OCI-LY3 (cell line): ENCODE results near the gene BRINP2.

ENCODE experiments used
- H2AFZ ChIP-seq: fragments of 200-600, 300-600 bp; shearing (Covaris generic); 2 replicates; pipeline ENCODE4 v1.6.0; 2014; ENCODE audit warnings: antibody characterized with exemption, low read depth, low read length
- H3K27ac ChIP-seq: fragments of 200-600, 300-600 bp; sonication (generic); 2 replicates; pipeline ENCODE4 v1.5.1; 2014; ENCODE audit warnings: mild to moderate bottlenecking, low read length, moderate library complexity, mixed read lengths
- H3K27me3 ChIP-seq: fragments of 200-600, 300-600 bp; sonication (generic); 2 replicates; pipeline ENCODE4 v1.6.1; 2014; ENCODE audit warnings: low read depth, low read length, mixed read lengths
- H3K36me3 ChIP-seq: fragments of 200-600, 300-600 bp; sonication (generic); replicated peaks from 2 replicates; pipeline ENCODE3; 2014; ENCODE audit warnings: low read depth, low read length, mixed read lengths
- H3K4me1 ChIP-seq: fragments of 300-600, 200-600 bp; sonication (generic); 2 replicates; pipeline ENCODE4 v1.6.1; 2014; ENCODE audit warnings: low read length, mixed read lengths
- H3K4me2 ChIP-seq: fragments of 200-600, 300-600 bp; sonication (generic); 2 replicates; pipeline ENCODE4 v1.6.1; 2014; ENCODE audit warnings: low read length, mixed read lengths
- H3K4me3 ChIP-seq: fragments of 300-600, 200-600 bp; sonication (generic); 2 replicates; pipeline ENCODE4 v1.5.1; 2014; ENCODE audit warnings: antibody characterized with exemption, mild to moderate bottlenecking, low read length, moderate library complexity
- H3K79me2 ChIP-seq: fragments of 300-600, 200-600 bp; shearing (Covaris generic); 2 replicates; pipeline ENCODE4 v1.6.1; 2014; ENCODE audit warnings: mild to moderate bottlenecking, low read length, mixed read lengths
- H3K9ac ChIP-seq: fragments of 300-600, 200-600 bp; shearing (Covaris generic); 2 replicates; pipeline ENCODE4 v1.6.0; 2014; ENCODE audit warnings: mild to moderate bottlenecking, low read length, moderate library complexity
- H3K9me3 ChIP-seq: fragments of 200-600, 300-600 bp; shearing (Covaris generic); 2 replicates; pipeline ENCODE4 v1.6.1; 2014; ENCODE audit warnings: low read length, mixed read lengths; ENCODE audit not compliant: insufficient read depth
- H4K20me1 ChIP-seq: fragments of 200-600, 300-600 bp; sonication (generic); 2 replicates; pipeline ENCODE4 v1.6.1; 2016; ENCODE audit warnings: low read length, mixed read lengths; ENCODE audit not compliant: insufficient read depth
- EZH2phosphoT487 ChIP-seq: fragments of 200-600 bp; shearing (Covaris generic); IDR thresholded peaks from 2 replicates; pipeline ENCODE4 v1.6.1; 2018; ENCODE audit warnings: antibody characterized with exemption, mixed run types, low read depth
- TF ChIP-seq, protein P1 (sequence below): fragments of 200-600, 300-600 bp; sonication (generic); IDR thresholded peaks from 2 replicates; pipeline ENCODE4 v1.5.1; 2014; ENCODE audit warnings: antibody characterized with exemption, low read length, low read depth

BRINP2 gene

DNA sequence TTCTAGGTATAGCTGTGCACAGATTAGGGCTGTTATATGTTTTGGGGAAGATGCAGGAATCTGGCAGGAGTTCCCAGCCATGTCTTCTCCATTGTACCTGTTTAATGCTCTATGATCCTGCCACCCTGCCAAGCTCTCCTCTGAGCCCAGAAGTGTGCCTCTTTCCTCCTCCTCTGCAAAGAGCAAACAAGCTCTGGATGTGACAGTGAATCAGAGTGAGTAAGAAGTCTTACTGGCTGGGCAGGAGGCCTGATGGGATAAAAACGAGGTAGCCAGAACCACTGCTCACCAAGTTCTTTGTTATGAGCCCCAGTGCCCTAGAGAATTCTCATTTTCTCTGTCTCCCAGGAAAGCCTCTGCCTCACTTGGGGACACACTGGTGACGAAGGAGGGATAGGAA, 69.0 kb downstream of the BRINP2 start:
- no peaks in the 10 kb centered on the region for H3K4me1 ChIP-seq
- H3K9ac ChIP-seq: no peak overlapping the region
- no peaks in the 10 kb centered on the region for H3K9me3 ChIP-seq
- H3K27ac ChIP-seq: no peak overlapping the region
- no peaks in the 10 kb centered on the region for H3K79me2 ChIP-seq
- H3K27me3 ChIP-seq: no peaks in the 10 kb centered on the region; the same call in none of the 2 replicates
- no peak overlapping the region for H3K4me3 ChIP-seq
- no peak overlapping the region for H2AFZ ChIP-seq
- no peak overlapping the region for H3K4me2 ChIP-seq
- TF ChIP-seq, protein P1, sequence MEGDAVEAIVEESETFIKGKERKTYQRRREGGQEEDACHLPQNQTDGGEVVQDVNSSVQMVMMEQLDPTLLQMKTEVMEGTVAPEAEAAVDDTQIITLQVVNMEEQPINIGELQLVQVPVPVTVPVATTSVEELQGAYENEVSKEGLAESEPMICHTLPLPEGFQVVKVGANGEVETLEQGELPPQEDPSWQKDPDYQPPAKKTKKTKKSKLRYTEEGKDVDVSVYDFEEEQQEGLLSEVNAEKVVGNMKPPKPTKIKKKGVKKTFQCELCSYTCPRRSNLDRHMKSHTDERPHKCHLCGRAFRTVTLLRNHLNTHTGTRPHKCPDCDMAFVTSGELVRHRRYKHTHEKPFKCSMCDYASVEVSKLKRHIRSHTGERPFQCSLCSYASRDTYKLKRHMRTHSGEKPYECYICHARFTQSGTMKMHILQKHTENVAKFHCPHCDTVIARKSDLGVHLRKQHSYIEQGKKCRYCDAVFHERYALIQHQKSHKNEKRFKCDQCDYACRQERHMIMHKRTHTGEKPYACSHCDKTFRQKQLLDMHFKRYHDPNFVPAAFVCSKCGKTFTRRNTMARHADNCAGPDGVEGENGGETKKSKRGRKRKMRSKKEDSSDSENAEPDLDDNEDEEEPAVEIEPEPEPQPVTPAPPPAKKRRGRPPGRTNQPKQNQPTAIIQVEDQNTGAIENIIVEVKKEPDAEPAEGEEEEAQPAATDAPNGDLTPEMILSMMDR: no peak
- TF ChIP-seq EZH2phosphoT487: no peak
- no peaks in the 10 kb centered on the region for H4K20me1 ChIP-seq
- H3K36me3 ChIP-seq: no peaks in the 10 kb centered on the region

DNA sequence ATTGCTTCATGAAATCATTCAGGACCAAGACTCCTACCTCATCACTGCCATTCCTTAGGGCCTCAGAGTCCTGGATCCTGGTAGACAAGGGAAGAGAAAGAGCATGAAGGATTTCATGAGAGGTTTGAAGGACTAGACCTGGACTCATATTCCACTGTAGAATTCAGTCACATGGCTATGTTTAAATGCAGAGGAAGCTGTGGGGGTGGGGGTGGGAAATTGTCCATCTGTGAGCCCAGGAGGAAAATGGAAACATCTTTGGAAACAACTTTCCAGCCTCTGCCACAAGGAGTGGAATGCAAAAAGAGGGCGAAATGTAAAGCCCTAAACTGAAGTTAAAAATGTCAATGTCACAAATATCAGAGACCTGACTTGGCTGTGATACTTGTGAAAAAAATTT, 73.0 kb downstream of the BRINP2 start:
- TF ChIP-seq, protein P1: no peak
- no peak for TF ChIP-seq EZH2phosphoT487
- no peaks in the 10 kb centered on the region for H3K9me3 ChIP-seq
- no peak overlapping the region for H2AFZ ChIP-seq
- H3K27ac ChIP-seq: no peak overlapping the region
- no peak overlapping the region for H3K4me2 ChIP-seq
- H3K9ac ChIP-seq: no peak overlapping the region
- no peaks in the 10 kb centered on the region for H3K4me1 ChIP-seq
- H4K20me1 ChIP-seq: no peaks in the 10 kb centered on the region
- no peaks in the 10 kb centered on the region; the same call in none of the 2 replicates for H3K27me3 ChIP-seq
- no peaks in the 10 kb centered on the region for H3K79me2 ChIP-seq
- H3K4me3 ChIP-seq: no peak overlapping the region
- H3K36me3 ChIP-seq: no peaks in the 10 kb centered on the region

DNA sequence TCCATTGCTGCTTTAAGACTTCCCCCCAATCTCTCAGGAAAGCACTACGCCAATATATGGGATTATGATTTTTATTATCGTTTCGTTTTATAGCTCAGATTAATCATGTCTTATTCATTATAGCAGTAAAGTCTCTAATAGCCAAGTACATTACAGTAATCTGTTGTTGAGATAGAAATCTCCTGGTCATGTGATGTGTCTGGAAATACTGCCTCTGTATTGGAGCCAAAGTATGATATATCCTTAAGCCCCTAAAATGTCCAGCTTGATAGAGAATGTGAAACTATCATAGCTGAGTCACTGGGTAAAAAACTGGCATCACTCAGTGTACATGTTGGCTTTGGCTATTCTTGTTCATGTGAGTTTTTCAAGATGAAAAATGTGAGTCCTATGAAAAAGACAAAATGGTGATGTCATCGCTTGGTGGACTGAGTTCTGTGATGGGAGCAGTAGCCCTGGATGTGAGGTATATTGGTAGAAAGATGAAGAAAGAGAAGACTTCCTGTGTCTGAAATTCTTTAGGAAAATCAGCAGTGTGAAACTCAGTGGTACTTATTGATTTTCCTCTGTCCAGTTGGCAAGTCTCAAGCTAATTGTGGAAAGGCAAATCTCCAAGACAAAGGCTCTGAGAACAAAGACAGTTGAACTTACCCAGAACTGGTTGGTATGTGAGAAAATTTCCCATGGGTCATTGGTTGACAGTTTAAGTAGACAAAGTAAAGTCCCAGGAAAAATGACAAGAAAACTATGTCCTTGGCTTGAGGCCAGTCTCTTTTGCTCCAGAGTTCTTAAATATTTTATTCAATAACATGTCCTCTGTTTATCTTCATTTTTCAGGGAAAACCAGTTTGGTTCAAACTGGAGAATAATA, 76.2 kb downstream of the BRINP2 start:
- no peaks in the 10 kb centered on the region for H3K27me3 ChIP-seq
- no peak overlapping the region for H3K4me3 ChIP-seq
- no peaks in the 10 kb centered on the region for H3K9me3 ChIP-seq
- no peak overlapping the region for H3K27ac ChIP-seq
- no peak overlapping the region for H2AFZ ChIP-seq
- H4K20me1 ChIP-seq: no peaks in the 10 kb centered on the region
- H3K9ac ChIP-seq: no peak overlapping the region
- TF ChIP-seq, protein P1: no peak
- TF ChIP-seq EZH2phosphoT487: no peak
- H3K79me2 ChIP-seq: no peaks in the 10 kb centered on the region
- H3K36me3 ChIP-seq: no peaks in the 10 kb centered on the region
- H3K4me2 ChIP-seq: no peak overlapping the region
- H3K4me1 ChIP-seq: no peaks in the 10 kb centered on the region

DNA sequence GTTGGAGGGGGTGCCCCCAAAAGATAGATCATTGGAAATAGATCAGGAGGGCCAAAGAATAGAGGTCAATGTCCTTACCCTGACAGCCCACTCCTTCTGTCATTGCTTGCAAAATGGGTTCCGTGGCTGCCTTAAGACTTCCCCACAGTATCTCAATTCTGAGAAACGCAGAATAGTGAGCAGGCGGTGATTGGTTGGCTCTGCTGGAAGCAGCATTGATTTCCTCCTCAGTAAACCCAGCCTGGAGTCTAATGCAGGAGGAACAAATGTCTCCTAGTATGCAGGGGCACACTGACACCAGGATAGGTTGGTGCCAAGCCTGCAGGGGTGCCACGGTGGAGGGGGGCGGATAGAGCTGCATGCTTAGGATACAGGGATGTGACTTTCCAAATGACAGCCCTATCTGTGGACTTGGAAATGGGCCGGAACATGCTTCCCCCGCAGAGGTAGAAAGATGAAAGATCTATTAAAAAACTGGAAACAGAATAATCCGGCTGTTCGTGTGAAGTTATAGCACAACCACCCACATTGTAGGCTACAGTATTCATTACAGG, 76.9 kb downstream of the BRINP2 start:
- H4K20me1 ChIP-seq: no peaks in the 10 kb centered on the region
- no peak overlapping the region for H3K4me3 ChIP-seq
- TF ChIP-seq, protein P1: no peak
- TF ChIP-seq EZH2phosphoT487: no peak

More for the DNA sequence above, 76.9 kb downstream of the BRINP2 start:
- Histone ChIP-seq H3K79me2 (no peaks in the 10 kb centered on the region), H3K27ac (no peak overlapping the region), H2AFZ (no peak overlapping the region), H3K9me3 (no peaks in the 10 kb centered on the region), H3K4me1 (no peaks in the 10 kb centered on the region), H3K9ac (no peak overlapping the region), H3K4me2 (no peak overlapping the region), H3K27me3 (no peaks in the 10 kb centered on the region), H3K36me3 (no peaks in the 10 kb centered on the region)
